Measurements from ENCODE around the gene COL6A2.

Gene COL6A2

GRCh38 chr21:46124926-46125845 lies 27.3 kb downstream of the COL6A2 start:
- H3K4me3 ChIP-seq (ENCODE audit: low read depth, low read length): no peak overlapping the region
- DNase-seq (ENCODE audit: low read depth): no peak
- TF ChIP-seq CTCF (conservative IDR thresholded peaks at IDR 0.05; ENCODE audit: low read depth, low read length): no peak

DNA sequence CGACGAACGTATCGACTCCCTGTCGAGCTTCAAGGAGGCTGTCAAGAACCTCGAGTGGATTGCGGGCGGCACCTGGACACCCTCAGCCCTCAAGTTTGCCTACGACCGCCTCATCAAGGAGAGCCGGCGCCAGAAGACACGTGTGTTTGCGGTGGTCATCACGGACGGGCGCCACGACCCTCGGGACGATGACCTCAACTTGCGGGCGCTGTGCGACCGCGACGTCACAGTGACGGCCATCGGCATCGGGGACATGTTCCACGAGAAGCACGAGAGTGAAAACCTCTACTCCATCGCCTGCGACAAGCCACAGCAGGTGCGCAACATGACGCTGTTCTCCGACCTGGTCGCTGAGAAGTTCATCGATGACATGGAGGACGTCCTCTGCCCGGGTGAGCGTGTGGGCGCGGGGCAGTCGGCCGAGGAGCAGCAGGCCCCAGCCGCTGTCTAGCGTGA lies 28.0 kb downstream of the COL6A2 start:
- H3K4me3 ChIP-seq (ENCODE audit: low read depth, low read length): no peak overlapping the region
- DNase-seq (ENCODE audit: low read depth): no peak
- no peak for TF ChIP-seq CTCF (conservative IDR thresholded peaks at IDR 0.05; ENCODE audit: low read depth, low read length)

GRCh38 chr21:46126309-46127238 lies 28.7 kb downstream of the COL6A2 start:
- no peak for TF ChIP-seq CTCF (conservative IDR thresholded peaks at IDR 0.05; ENCODE audit: low read depth, low read length)
- no peak for DNase-seq (ENCODE audit: low read depth)
- H3K4me3 ChIP-seq (ENCODE audit: low read depth, low read length): no peak overlapping the region

DNA sequence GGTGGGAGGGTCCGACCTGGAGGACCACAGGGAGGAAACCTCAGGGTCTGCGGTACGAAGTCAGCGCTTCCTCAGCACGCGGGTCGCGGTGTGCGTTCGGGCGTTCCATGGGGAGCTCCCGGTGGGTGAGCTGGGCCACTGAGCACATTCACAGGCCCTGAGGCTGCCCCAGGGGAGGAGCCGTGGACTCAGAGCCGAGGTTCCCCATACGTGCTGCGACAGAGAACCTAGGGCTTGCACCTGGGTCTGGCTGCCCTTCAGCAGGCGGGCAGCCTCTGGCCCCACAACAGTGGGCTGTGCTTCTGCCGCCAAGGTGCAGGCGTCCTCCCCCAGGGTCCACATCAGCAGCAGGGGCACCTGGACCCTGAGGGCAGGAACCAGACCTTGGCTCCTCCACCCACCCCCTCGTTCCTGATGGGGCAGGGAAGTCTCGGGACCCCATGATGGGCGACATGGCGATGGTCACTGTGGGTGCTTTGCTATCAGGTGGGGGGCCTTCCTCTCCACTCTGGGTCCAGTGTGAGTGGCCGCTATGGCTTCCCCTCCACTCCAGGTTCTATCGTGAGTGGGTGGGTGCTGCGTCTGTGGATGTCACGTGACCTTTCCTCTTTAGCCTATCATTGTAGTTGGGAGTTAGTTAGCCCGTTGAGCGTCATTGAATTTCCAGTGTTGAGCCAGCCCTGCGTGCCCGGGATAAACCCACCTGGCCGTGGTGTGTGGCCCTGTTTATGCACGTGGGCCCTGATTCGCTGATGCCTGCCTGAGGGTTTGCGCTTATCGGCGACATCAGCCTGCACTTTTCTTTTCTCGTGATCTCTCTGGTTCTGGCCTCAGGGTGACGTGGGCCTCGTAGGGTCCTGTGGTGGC lies 29.6 kb downstream of the COL6A2 start:
- DNase-seq (ENCODE audit: low read depth): no peak
- H3K4me3 ChIP-seq (ENCODE audit: low read depth, low read length): no peak overlapping the region
- no peak for TF ChIP-seq CTCF (conservative IDR thresholded peaks at IDR 0.05; ENCODE audit: low read depth, low read length)

GRCh38 chr21:46128106-46128932 lies 30.4 kb downstream of the COL6A2 start:
- H3K4me3 ChIP-seq (ENCODE audit: low read depth, low read length): no peak overlapping the region
- TF ChIP-seq CTCF (conservative IDR thresholded peaks at IDR 0.05; ENCODE audit: low read depth, low read length): no peak
- DNase-seq (ENCODE audit: low read depth): no peak
